GM21737 (cell line): Measurements from ENCODE around the gene TMEM204.

Source experiments
- ATAC-seq: cut with Tn5 transposase; IDR thresholded peaks from one replicate; pipeline ENCODE4 v1.9.1; 2021; ENCODE audit warnings: mild to moderate bottlenecking, moderate library complexity; ENCODE audit not compliant: unreplicated experiment

The TMEM204 gene

GRCh38 chr16:1533443-1533951 lies at the start of gene TMEM204:
Gene TMEM204 (plus strand): TSS chr16:1533666. CDS start chr16:1534276, 610 bp downstream.
- no peak for ATAC-seq

- no peak for ATAC-seq
These were observed 47.5 kb upstream of the TMEM204 start for GRCh38 chr16:1485847-1486496.

- ATAC-seq, result no peak
These were observed 46.7 kb upstream of the TMEM204 start for GRCh38 chr16:1486551-1487390.

GRCh38 chr16:1487395-1488053 lies 45.9 kb upstream of the TMEM204 start:
- ATAC-seq, result no peak

- no peak for ATAC-seq
These were observed 45.3 kb upstream of the TMEM204 start for GRCh38 chr16:1488054-1488601.

GRCh38 chr16:1488619-1489018 lies 44.8 kb upstream of the TMEM204 start, which contains the start of gene PTX4:
Gene PTX4 (minus strand): TSS chr16:1488944. CDS start chr16:1488909, 35 bp downstream.
- no peak for ATAC-seq

- no peak for ATAC-seq
These were observed 44.4 kb upstream of the TMEM204 start for GRCh38 chr16:1489077-1489476.

- ATAC-seq, result no peak
These were observed 42.1 kb upstream of the TMEM204 start for GRCh38 chr16:1491327-1491726.

- ATAC-seq, result no peak
These were observed 41.2 kb upstream of the TMEM204 start for GRCh38 chr16:1492082-1492922.

GRCh38 chr16:1492923-1493745 lies 40.3 kb upstream of the TMEM204 start, which contains the start of gene TELO2:
Gene TELO2 (plus strand): TSS chr16:1493360. CDS start chr16:1494282, 922 bp downstream.
- peak; percentile 51 for ATAC-seq

GRCh38 chr16:1493746-1494094 lies 39.7 kb upstream of the TMEM204 start:
- ATAC-seq, result no peak

- no peak for ATAC-seq
These were observed 39.3 kb upstream of the TMEM204 start for GRCh38 chr16:1494129-1494640.

GRCh38 chr16:1494711-1495110 lies 38.8 kb upstream of the TMEM204 start:
- no peak for ATAC-seq

GRCh38 chr16:1495211-1495888 lies 38.1 kb upstream of the TMEM204 start:
- ATAC-seq, result no peak

GRCh38 chr16:1495889-1496262 lies 37.6 kb upstream of the TMEM204 start:
- ATAC-seq, result no peak

- no peak for ATAC-seq
These were observed 37.0 kb upstream of the TMEM204 start for GRCh38 chr16:1496464-1496863.

GRCh38 chr16:1497014-1497598 lies 36.4 kb upstream of the TMEM204 start:
- no peak for ATAC-seq
